NCI-H1105 treated with DMSO at 0.1 percent for 48 hours (cell line): ENCODE data around the gene SLX9.

Experiments
- DNase-seq: peaks from one replicate; lab custom pipeline; 2025; lab: John Stamatoyannopoulos, UW

Gene SLX9

GRCh38 chr21:44991538-44992483, 52.0 kb downstream of the SLX9 start:
- no peak for DNase-seq

- DNase-seq, result no peak
Measured at GRCh38 chr21:44992608-44993031, 52.8 kb downstream of the SLX9 start.

DNA sequence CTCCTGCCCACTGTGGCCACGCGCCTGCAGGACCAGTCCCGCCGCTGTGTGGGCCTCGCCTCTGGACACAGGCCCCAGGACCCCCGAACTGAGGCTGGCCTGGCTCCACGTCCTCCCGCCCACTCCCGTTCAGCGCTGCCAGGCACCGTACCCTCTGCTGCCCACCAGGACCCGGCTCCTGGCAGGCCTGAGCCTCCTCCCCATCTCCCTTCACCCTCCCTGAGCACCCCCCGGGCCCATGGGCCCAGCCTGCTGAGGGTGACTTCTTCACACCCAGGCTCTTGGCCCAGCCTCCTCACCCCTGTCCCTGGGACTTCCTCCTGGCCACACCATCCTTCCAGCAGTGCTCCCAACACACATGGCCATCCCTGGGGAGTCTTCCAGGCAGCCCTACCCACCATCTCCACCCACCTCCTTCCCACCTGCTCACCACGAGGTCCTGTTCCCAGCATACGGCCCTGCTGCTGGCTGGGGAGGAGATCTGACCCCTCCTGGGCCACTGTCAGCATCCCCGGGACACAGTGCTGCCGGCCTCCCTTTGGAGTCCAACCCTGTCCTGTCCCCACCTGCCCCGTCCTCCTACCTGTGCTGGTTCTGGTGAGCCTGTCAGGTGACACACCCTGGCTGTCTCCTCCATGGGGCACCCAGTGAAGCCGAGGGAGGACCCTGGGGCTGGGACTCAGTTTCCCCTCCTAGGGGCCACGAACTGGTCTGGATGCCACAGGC, 53.7 kb downstream of the SLX9 start:
- DNase-seq, result no peak

DNA sequence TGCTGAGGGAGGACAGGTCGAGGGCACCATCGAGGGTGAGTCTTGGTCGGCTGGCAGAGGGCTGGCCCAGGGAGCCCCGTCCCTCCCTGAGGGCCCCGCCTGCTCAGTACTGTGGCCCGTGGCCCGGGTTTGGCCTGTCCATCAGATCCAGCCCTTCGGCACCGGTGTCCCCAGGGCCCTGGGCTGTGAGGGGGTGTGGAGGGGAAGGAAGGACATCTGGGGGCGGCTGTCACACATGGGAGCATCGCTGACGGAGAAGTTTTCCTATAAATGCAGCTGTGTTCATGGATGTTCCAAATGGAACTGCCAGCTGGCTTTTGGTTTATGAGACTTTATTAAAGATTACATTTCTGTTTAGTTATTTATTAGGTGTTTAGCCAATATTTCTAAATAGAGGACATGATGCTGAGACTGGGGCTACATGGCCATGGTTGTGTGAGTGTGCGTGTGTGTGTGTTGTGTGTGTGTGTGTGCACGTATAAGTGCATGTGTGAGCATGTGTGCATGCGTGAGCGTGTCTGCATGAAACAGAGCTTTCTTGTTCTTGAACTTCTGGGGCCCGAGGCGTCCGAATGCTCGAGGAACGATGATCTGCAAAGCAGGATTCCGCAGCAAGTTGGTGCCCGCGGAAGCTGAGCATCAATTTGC, 54.3 kb downstream of the SLX9 start:
- no peak for DNase-seq

- no peak for DNase-seq
Measured at GRCh38 chr21:44994695-44995342, 55.0 kb downstream of the SLX9 start.

- no peak for DNase-seq
Measured at GRCh38 chr21:44995343-44995941, 55.6 kb downstream of the SLX9 start.

DNA sequence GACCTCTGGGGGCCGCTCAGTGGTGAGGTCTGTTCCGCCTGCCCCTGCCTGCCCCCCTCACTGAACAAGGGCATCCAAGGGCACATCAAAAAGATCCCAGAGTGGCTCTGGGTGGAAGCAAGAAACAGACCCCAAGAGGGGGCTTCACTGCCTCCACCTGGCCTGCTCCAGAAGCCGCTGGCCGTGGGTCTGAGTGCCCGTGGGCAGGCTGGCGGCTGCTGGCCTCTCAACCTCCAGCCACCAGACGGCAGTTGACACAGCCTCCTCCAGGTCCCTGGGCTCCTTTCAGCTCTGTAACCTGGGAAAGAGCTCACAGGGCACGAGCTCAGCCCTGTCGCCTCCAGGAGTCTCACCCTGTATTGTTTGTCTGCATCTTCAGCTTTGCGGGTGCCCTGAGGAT, 56.3 kb downstream of the SLX9 start:
- no peak for DNase-seq

GRCh38 chr21:44996501-44996921, 56.7 kb downstream of the SLX9 start:
- DNase-seq, result no peak

DNA sequence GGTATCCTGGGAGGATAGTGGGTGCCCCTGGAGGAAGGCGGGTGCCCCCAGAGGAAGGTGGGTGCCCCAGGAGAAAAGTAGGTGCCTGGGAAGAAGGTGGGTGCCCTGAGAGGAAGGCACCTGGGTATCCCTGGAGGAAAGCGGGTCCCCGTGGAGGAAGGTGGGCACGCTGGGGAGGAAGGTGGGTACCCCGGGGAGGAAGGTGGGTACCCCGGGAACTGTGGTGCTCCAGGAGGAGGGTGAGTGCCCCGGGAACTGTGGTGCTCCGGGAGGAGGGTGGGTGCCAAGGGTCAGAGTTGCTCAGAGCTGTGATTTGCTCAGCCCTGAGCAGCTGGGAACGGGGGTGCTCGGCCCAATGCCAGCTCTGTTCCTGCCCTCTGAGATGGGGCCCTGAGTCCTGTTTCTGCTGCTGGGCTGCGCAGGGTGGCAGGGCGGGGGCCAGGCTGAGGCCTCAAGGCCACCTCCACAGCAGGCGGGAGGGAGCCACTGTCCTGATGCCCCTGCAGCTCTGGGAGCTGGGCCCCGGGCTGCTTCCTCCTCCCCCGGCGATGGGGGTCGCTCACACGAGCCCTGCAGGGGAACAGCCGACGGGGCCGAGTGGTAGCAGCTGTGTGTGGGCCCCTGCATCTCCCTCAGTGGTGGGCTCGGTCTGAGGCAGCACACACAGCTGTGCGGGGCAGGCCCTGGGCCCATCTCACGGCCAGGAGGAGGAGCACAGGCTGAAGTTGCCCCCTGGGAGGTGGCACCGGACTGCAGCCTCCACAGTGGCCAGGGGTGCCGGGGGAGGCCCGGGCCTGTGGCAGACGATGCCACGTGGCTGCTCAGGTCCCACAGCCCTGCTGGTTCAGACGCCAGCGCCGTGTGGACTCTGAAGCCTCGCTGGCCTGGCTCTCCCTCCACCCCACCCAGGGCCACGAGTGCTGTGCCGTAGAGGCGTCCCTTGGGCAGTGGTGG, 57.4 kb downstream of the SLX9 start:
- DNase-seq, result no peak

DNA sequence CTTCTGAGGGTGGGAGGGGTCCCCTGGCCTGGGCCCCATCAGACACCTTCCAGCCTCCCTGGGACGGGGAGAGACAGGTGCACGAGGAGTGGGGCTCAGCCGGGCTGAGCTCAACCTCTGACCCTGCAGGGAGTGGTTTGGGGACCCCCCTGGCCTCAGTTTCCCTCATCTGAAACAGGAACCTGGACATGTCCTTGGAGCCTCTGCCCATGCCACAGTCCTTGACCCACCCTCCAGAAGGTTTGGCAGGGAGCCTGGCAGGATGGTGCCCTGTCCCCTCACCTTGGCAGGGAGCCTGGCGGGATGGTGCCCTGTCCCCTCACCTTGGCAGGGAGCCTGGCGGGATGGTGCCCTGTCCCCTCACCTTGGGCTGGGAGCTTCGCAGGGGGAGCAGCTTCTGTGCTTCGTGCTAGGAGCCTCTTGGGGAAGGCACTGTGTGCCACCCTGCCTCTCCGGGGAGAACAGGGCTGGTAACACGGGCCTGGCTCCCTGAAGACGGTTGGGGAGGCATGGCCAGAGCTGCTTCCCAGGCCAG, 58.3 kb downstream of the SLX9 start:
- DNase-seq, result no peak

- no peak for DNase-seq
Measured at GRCh38 chr21:44998621-44999427, 59.0 kb downstream of the SLX9 start.

- DNase-seq, result no peak
Measured at GRCh38 chr21:44999428-44999971, 59.7 kb downstream of the SLX9 start.

DNA sequence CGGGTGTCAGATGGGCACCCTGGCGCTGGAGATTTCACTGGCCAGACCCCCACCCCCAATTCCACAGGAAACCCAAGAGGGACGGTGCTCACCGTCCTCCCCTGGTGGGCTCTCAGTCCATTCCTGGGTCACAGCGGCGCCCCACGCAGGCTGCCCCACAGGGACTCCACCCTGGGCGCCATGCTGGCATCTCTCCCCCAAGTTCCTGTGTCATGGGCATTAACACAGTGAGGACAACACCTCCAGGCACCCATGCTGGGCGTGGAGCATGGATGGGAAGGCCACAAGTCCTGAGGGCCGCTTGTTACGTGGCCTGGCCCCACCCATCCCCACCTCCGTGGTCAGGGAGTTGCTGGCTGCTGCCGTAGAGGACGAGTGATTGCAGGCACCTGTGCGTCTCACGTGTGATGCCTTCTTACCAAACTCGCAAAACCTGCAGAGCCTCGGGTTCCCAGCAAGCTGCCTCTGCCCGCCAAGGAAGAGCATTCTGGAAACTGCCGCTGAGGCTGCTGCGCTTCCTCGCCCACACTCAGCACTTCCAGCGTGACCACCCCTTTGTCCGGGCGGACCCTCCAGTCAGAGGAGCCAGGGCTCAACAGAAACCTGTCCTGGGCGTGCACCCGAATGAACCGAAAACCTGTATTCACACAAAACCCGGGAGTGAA, 60.3 kb downstream of the SLX9 start:
- DNase-seq, result no peak

DNA sequence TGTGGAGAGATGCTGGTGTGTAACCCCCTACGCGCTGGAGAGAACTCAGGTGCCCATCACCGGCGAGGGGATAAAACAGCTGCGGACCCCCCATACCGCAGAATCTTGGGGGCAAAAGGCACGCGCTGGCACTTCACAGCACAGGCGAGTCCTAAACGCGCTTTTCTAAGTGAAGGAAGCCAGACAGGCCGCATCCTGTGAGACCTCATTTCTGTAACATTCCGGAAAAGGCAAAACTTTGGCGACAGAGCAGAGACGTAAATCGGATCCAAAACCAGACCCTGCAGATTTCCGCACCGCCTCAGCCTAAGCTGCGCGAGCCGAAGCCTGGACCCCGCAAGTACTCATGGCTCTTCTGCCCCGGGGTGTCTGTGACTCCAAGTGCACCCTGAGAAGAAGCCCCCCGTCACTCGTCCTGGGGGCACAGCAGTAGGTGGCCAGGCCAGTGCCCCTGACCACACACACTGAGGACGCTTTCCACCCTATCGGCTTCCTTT, 60.9 kb downstream of the SLX9 start:
- DNase-seq, result no peak

GRCh38 chr21:45001134-45002095, 61.6 kb downstream of the SLX9 start:
- no peak for DNase-seq

DNA sequence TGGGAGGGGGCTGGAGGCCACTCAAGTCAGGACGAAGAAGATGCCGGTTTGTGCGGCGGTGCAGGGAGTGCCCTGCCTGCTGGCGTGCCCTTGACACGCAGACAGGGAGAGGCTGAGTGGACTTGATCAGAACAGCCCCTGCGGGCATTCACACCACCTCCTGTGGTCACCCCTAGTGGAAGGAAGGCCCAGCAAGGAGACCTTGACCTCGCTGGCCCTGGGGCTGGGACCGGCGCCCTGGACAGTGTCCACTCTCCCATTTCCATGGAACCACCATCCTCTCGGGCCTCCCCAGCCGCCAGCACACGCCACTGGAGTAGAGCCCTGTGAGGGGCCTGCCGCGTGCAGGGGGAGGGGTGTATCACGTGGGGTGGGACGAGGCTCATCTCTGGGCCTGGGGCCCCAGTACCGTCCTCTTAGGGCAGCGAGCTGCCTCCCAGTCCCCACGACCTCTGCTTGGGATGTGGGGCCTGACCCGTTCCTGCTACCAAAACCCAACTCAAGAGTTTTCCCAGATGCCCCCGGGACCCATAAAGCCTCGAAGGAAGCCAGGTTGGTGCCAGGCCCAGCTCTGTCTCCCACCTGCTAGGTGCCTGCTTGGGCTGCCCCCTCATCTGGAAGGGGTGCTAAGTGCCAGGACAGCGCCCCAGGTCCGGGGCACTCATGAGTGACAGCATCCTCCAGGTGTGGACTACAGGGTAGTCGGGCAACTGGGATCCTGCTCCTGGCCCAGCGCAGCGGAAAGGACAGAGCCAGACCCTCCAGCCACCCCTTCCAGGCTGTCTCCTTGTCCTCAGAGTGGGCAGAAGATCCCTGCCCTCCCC, 62.8 kb downstream of the SLX9 start:
- DNase-seq, result no peak
